Suppressor macrophage treated with lipopolysaccharide for 4 hours (primary cell): ENCODE measurements around the gene FNIP2.
A peak's percentile ranks its signal among the peaks of the same experiment; 100 is the strongest.
"Not testable (repeated sequence)": the region's sequence is repeated elsewhere in the genome, so short reads cannot be mapped to it uniquely, and the experiment has no call there.

Experiments used
- DNase-seq: peaks from one replicate; pipeline ENCODE4 v3.0.0-alpha.2; 2020

The FNIP2 gene

DNA sequence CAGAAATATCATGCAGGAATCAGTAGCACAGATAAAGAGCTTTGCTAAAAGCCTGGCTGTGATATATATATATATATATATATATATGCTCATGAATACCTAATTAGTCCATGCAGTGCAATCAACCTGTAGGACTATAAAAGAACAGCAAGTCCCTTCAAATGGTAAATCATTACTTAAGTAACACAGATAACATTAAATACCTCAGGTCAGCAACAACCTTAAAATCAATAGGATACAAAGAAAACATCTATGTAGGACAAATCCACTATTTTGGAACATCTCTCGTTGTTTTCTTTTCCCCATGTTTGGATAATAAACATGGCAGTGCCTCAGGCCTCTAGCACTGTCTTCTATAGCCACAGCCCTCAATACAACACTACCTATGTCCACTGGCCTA, 106.6 kb downstream of the FNIP2 start:
- DNase-seq, result no peak

DNA sequence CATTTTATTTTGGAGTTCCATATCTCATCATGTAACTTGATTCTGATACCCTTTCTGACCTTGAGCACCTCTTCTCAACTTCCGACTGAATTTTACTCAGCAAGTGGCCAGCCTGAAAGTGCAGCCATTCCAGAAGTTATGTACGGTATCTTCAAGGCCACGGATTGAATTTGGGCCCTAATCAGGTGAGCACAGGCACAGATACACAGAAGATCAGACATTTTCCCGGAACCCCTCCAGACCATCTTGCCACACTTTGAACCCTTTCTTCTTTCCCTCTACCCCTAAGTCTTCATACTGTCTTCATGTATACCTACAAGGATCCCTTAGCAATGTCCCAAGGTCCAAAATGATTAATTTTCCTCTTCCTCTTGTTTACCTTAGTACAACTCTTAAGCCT, 108.2 kb downstream of the FNIP2 start:
- no peak for DNase-seq

DNA sequence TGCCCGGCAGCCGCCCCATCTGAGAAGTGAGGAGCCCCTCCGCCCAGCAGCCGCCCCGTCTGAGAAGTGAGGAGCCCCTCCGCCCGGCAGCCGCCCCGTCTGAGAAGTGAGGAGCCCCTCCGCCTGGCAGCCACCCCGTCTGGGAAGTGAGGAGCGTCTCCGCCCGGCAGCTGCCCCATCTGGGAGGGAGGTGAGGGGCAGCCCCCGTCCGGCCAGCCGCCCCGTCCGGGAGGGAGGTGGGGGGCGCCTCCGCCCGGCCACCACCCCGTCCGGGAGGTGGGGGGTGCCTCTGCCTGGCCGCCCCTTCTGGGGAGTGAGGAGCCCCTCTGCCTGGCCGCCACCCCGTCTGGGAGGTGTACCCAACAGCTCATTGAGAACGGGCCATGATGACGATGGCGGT, 113.3 kb downstream of the FNIP2 start:
- not testable (repeated sequence) for DNase-seq

DNA sequence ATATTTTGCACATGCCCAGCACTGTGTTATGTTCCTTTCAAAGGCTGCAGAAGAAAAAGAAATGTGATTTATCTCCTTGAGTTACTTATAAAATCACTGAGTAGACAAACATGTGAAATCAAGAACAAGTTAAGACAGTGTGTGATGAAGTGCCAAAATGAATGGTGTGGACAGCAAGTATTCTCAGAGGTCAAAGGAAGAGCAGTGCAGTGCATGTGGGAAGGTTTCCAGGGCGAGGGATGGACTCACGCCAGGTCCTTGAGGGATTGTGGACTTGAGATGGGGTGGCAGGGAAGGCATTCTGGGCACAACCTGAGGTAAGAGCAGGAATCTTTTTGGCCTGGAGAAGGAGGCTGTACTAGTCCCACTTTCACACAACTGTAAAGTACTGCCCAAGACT, 115.5 kb downstream of the FNIP2 start:
- no peak for DNase-seq

DNA sequence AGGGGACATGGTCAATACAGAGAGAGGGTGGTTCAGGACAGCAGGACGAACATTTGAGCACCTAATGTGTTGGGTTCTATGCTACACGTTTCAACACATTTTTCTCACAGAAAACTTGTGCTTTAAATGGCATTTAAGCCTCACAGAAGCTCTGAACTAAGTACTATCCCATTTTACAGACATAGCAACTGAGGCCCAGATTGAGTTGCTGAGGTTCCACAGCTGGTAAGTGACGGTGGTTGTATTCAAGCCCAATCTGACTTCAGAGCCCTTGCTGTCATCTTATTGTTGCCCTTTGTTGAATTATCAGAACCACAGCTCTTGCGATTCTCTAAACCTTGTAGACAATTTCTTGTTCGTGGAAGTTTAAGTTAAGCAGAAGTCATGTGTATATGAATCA, 116.7 kb downstream of the FNIP2 start:
- DNase-seq, result no peak

DNA sequence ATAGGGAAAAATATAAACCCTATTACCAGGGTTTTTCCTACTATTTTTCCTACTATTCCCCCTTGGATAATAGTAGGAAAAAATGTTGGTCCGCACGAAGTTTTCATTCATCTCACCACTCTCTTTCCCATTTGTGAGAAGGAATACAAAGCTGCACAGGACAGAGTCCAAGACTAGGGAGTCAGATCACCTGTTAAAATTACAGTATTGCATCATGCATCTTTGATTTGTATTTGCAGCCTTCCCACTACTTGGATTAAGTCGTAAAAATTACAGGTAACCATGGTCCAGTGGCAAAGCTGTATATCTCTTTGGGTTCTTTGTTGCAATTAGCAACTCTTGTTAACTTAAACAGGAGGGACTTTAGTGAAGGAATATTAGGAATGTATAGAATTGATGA, 121.5 kb downstream of the FNIP2 start:
- DNase-seq, result no peak

DNA sequence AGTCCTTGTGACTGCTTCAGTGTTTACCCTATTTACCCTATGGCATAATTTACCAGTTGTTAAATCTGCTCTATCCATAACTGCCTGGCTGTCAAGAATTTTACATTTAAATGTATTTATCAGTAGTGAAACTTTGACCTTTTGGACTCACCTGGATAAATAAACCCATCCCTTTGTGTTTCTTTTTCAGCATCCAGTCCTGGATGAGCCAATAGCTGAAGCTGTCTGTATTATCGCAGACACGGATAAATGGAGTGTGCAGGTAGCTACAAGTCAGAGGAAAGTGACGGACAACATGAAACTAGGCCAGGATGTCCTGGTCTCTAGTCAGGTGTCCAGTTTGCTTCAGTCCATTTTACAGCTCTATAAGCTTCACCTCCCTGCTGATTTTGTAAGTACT, 122.4 kb downstream of the FNIP2 start:
- DNase-seq, result no peak

DNA sequence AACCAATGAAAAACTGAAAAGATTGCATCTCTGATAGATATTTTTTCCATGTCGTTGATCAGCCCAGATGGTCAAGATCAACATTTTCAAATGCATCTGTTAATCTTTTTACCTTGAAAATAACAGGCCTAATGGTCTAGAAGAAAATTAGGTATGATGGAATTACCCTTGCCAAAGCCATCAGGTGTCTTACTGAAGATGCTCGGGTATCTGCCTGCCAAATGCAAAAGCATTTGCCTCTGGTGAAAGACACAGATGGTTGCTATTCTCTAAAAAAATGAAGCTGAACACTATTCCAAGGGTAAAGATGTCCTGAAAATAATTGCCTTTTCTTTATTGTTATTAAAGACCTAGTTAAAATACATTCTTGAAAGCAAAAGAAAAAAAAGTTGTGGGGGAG, 126.0 kb downstream of the FNIP2 start:
- DNase-seq, result no peak

DNA sequence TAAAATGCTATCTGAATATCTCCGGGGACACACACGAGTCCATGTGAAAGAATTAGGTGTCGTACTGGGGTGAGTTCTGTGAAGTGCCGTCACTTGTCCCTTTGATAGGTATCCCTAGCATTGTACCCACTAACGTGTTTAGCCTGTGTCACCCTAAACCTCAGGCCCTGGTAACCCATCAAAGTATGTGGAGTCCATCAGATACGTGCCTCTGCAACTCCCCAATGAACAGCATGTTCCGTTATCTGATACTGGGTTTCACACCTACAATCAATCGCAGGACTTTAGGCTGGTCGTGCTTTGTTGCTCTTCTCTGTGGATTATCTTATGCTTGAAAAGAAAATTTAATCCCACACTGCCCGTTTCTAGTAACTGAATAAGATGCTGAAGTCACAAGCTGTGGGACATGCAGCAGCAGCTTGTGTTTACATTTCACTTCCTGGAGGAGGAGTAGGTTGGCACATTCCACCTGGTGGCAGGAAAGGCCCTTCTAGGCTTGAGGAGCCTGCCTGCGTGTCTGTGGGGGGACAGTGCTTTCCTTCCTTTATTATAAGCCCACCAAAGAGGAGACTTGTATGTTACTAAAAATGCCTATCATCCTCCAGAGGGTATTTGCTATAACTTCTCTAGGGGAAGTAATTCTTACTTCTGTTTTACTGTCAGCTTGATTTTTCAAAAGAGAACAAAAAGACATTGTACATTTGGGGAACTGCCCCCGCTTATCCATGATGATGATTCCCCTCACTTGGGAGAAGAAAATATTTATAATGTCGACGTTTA, 127.2 kb downstream of the FNIP2 start:
- DNase-seq, result no peak

DNA sequence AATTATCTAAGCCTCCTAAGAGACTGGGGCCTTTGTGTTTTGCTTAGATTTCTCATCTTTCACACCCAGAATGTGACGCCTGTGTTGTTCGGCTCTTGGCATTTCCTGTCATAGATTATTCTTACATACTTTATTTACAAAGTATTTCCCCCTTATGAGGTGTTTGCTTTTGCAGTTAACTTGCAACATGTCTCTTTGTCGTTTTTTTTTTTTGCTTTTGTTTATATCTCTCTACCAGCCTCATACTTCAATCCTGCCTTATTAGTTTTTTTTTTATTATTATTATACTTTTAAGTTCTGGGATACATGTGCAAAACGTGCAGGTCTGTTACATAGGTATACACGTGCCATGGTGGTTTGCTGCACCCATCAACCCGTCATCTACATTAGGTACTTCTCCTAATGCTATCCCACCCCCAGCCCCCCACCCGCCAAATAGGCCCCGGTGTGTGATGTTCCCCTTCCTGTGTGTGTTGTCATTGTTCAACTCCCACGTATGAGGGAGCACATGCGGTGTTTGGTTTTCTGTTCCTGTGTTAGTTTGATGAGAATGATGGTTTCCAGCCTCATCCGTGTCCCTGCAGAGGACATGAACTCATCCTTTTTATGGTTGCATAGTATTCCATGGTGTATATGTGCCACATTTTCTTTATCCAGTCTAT, 127.9 kb downstream of the FNIP2 start:
- DNase-seq, result not testable (repeated sequence)

DNA sequence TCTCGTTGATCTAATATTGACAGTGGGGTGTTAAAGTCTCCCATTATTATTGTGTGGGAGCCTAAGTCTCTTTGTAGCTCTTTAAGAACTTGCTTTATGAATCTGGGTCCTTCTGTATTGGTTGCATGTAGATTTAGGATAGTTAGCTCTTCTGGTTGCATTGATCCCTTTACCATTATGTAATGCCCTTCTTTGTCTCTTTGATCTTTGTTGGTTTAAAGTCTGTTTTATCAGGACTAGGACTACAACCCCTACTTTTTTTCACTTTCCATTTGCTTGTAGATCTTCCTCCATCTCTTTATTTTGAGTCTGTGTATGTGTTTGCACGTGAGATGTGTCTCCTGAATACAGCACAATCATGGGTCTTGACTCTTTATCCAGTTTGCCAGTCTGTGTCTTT, 131.6 kb downstream of the FNIP2 start:
- not testable (repeated sequence) for DNase-seq

DNA sequence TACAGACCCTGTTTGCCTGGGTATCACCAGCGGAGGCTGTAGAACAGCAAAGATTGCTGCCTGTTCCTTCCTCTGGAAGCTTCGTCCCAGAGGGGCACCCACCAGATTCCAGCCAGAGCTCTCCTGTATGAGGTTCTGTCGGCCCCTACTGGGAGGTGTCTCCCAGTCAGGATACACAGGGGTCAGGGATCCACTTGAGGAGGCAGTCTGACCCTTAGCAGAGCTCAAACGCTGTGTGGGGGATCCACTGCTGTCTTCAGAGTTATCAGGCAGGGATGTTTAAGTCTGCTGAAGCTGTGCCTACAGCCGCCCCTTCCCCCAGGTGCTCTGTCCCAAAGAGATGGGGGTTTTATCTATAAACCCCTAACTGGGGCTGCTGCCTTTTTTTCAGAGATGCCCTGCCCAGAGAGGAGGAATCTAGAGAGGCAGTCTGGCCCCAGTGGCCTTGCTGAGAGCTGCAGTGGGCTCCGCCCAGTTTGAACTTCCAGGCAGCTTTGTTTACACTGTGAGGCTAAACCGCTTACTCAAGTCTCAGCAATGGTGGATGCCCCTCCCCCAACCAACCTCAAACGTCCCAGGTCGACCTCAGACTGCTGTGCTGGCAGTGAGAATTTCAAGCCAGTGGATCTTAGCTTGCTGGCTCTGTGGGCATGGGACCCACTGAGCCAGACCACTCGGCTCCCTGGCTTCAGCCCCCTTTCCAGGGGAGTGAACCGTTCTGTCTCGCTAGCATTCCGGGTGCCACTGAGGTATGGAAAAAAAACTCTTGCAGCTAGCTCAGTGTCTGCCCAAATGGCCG, 133.7 kb downstream of the FNIP2 start:
- not testable (repeated sequence) for DNase-seq

DNA sequence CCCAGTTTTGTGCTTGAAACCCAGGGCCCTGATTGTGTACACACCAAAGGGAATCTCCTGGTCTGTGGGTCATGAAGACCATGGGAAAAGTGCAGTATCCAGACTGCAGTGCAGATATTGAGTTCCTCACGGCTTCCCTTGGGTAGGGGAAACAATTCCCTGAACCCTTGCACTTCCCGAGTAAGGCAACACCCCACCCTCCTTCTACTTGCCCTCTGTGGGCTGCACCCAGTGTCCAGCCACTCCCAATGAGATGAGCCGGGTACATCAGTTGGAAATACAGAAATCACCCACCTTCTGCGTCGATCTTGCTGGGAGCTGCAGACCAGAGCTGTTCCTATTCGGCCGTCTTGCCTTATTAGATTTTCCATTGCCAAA, 134.2 kb downstream of the FNIP2 start:
- DNase-seq, result no peak

DNA sequence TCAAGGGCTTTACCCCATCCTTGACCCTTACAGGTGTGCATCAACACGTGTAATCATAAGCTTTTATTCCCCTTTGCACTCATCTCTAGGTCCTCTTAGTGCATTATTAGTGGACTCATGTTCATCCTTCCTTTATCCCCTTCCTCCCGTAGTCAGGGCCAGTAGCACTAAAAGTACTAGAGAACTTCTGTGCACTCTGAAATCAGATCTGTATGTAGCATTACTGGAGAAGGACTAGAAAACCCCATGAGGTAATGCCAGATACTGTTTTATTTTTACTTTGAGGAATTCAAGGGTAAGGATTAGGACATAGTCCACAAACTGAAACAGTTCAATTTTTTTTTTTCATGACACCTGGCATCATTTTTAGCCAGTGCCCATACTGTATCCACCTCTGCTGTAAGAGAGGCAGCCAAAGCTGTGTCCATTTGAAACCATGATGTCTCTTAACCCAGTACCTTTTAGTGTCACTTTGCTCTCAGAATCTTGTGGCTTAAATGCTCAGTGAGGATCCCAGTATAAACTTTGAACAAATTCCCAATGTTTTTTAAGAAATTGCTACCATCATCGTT, 134.7 kb downstream of the FNIP2 start:
- no peak for DNase-seq

DNA sequence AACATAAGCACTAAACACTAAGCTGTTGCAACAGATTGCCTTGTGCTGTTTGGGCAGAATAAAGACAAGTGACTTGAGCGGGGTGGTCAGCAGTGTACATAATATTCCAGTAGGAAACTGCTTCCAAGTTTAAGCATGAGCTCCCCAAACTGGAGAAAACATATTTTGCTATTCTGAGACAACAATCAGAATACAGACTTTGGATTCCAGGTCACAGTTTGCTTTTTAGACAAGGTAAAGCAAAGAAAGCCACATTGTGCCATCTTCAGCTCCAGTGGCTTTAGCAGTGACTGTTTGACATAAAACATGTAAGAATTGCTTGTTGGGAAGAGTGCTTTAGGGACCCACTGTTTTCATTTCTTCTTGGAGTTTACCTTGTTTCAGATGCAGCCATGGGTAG, 136.0 kb downstream of the FNIP2 start:
- DNase-seq, result no peak

DNA sequence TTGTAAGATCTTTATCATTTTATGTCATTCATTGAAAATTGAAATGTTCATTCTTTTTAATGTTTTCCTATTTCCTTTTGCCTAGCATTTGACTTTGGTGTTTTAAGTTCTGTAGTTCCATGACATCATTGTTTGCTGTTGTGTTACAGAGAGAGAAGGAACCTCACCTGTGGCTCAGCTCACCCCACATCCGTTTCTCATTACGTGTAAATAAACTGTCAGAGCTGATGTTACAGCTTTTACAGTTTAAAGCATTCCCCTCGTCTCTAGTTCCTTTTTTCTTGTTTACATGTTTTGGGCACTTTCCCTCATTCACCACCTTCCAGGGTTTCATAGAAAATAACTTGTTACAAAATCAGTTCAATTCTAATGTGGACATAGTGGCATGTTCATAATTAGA, 137.2 kb downstream of the FNIP2 start:
- no peak for DNase-seq

DNA sequence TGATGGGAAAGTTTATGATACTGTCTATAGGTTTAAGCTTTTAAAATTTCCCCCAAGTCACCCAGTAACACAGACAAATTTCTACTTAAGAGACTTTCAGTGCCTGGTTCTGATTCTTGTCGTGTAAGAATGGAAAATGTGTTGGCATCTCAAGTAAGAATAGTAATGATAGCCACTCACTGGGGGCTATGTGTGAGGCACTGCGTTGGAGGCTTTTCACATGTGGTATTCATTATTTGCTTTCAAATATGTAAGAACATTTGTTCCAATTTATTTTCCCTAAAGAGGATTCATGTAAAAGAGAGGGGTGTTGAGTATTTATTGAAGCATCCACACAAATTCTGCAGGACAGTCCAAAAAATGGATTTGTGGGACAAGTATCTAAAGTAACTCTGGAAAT, 143.6 kb downstream of the FNIP2 start:
- DNase-seq, result no peak

DNA sequence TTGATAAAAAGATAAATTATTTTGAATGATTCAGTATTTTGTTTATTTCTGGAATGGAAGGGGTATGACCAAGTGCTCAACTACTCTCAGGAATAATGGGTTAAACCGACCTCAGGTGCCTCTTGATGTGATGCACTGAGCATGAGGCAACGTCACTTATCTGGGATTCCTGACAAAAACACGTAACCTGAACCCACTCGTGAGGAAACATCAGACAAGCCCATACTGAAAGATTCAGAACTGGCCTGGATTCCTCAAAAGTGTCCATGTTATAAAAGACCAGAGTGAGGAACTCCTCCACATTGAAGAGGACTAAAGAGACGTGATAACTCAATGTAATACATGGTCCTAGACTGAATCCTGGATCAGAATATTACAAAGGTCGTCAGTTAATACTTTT, 144.0 kb downstream of the FNIP2 start:
- no peak for DNase-seq

DNA sequence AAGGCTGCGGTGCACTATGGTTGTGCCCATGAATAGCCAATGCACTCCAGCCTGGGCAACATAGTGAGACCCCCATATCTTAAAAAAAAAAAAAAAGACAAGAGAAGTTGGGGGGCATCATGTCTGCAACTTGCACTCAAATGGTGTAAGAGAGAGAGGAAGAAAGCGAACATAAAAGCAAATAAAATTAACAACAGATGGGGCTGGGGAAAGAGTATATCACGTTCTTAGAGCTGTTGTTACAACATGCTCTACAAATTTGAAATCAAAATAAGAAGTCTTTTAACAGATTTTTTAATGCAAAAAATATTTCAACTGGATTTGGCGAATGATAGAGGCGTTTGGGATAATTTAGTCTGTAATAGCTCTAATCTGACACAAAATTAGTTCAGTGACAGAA, 144.9 kb downstream of the FNIP2 start:
- no peak for DNase-seq

DNA sequence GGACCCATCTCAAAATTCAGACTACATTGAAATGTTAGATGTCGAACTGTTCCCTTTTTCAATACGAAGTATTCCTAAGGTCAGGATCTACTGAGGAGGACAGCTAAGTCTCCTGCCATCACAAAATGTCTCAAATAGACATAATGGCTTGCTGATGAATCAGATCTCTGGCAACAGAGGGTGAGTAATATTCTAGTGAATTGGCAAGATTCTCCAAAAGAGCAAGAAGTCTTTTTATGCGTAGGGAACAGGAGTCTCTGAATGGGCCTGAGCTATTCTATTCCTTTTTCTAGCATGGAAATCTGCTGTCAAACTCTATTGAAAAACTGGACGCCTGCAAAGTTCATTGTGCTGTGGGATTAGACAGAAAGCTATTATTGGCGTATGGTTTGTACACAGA, 145.4 kb downstream of the FNIP2 start:
- DNase-seq, result peak; percentile 55

DNA sequence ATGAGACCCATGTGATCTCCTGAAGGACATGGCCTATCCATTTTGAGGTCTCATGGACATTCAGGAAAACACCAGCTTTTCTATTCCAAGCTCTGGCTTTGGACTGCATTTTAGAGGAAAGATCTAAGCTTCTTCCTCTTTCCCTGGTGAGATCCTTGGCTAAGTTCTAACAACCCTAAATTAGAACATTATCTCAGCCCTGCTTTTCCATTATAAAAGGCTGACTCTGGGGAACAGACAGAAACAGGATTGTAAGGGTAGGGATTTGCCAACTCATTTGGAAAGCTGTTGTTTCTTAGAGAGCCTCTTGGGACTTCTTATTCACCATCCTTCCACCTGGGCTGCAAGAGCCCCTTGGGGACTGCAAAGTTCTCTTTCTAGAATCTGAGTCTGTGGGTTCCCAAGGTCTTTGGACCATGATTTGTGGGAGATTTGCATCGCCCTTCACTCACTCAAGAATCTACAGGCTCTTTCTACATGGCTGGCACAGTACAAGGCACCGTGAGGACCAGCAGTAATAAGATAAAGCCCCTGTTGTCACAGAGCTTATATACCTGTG, 146.9 kb downstream of the FNIP2 start:
- DNase-seq, result no peak

DNA sequence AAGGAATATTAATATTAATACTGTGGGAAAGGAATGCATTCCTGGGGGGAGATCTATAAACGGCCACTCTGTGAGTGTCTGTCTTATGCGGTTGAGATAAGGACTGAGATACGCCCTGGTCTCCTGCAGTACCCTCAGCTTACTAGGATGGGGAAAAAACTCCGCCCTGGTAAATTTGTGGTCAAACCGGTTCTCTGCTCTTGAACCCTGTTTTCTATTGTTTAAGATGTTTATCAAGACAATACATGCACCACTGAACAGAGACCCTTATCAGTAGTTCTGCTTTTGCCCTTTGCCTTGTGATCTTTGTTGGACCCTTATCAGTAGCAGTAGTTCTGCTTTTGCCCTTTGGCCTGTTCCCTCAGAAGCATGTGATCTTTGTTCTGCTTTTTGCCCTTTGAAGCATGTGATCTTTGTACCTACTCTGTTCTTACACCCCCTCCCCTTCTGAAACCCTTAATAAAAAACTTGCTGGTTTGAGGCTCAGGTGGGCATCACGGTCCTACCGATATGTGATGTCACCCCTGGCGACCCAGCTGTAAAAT, 151.7 kb downstream of the FNIP2 start:
- not testable (repeated sequence) for DNase-seq

DNA sequence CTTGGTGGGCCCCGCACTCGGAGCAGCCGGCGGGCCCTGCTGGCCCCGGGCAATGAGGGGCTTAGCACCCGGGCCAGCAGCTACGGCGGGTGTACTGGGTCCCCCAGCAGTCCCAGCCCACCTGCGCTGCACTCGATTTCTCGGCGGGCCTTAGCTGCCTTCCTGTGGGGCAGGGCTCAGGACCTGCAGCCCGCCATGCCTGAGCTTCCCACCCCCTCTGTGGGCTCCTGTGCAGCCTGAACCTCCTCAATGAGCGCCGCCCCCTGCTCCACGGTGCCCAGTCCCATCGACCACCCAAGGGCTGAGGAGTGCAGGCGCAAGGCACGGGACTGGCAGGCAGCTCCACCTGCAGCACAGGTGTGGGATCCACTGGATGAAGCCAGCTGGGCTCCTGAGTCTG, 158.9 kb downstream of the FNIP2 start:
- DNase-seq, result not testable (repeated sequence)
